Measurements from ENCODE around the gene IL12RB2.
"Not testable (repeated sequence)": the region's sequence is repeated elsewhere in the genome, so short reads cannot be mapped to it uniquely, and the experiment has no call there.

Gene IL12RB2

DNA sequence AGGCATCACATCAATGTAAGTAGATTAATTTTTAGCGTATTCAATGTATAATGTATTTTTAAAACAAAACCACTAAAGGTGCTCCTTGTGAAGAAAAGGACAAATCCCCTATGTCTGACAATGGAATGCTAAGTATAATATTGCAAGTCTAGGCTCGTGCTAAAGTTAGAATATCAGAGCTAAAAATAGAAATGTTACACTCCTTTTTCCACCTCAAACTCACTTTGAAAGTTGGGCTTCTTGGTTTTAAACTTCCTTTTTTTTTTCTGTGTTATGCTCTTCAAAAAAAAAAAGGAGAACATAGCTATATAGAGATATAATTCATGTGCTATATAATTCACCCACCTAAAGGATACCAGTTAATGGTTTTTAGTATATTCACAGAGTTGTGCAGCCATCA lies 126.2 kb downstream of the IL12RB2 start:
- DNase-seq = no peak

DNA sequence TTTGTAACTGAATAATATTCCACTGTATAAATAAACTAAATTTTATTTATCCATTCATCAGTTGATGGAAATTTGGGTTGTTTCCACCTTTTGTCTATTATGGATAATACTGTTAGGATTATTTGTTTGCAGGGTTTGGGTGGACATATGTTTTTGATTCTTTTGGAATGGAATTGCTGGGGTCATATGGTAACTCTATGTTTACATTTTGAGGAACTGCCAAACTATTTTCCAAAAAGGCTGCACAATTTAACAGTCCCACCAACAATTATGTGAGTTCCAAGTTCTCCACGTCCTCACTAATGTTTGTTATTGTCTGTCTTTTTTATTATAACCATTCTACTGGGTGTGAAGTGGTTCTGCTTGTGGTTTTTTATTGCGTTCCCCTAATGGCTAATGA lies 126.8 kb downstream of the IL12RB2 start:
- DNase-seq = no peak

DNA sequence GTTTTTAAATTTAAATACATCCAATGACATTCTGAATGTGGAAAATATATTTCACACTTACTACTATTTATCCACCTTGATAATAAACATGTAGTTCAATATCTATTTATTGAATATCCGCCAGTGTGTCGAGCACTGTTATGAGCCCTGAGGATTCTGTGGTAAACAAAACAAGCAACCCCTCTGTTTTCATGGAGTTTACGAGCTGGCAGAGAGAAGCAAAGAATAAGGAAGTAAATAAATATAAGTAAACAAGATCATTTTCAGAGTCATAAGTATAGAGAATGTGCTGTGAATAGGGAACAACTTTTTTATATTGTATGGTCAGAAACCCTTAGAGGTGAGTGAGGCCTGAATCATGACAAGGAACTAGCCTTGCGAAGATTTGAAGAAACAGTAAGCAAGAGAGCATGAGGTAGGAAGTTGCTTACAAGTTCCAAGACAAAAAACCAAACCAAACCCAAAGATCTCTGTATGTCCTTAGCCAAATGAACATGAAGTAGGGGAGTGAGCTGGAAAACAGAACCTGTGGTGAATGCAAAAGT lies 128.9 kb downstream of the IL12RB2 start:
- no peak for DNase-seq

DNA sequence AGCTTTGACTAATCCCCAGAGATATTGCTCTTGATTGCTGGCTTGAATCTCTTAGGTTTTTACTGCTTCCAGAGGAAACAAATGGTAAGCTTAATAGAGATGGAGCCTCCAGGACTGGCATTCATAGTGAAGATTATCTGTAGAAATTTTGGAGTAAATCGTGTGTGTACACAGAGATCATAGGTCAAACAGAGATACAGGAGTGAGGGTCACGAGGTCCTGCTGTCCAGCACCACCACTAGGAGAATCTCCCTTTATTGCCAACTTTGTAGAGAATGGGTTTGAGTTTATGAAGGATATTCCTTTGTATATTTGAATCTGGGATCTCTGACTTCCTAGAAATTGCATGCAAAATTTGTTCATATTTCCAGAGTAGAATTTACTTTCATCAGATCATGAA lies 130.3 kb downstream of the IL12RB2 start:
- DNase-seq = no peak

DNA sequence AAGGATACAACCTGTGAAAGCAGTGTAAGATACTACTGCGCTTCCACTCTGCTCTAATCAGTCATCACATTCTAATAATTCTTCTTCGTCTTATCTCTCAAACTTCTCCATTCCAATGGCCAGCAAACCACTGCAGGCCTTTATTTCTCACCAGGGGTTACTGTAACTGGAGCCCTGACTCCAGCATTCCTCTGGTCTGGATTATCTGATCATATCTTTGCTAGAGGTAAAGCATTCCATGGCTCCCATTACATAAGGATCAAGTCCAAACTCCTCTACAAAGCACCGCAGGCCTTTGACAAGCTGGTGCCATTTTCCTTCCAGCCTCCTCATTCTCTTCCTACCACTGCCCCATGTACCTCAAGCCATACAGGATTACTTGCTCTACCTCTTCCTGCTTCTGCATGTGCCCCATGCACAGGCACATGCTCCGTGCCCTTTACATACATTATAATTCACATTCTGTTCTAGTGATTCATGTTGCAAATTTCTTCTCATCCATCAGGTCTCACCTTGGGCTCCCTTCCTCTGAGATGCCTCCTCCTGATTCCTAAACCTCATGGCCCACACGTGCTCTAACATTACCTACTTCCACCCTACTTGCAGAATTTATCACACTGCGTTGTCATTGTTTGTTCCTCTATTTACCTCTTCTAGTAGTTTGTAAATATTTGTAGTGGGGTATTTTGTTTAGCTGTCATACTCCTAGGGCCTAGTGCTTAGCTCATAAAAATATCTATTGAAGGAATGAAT lies 131.8 kb downstream of the IL12RB2 start:
- no peak for DNase-seq

DNA sequence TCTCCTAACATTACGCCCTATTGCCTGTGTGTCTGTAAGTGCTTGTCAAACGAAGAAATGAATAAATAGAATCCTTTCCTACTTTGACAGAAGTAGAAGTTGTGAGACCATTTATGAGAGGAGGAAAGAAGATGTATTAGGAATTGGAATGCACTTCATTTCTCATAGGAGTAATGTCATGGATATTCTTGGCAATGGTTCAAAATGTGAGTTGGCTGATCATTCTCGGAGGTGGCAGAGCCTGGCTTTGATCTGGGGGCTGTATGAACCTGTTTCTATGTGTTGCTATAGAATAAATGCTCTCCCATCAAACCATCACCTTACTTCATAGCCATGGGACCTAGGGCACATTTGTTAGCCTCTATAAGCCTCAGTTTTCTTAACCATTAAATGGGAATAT lies 132.7 kb downstream of the IL12RB2 start:
- no peak for DNase-seq

DNA sequence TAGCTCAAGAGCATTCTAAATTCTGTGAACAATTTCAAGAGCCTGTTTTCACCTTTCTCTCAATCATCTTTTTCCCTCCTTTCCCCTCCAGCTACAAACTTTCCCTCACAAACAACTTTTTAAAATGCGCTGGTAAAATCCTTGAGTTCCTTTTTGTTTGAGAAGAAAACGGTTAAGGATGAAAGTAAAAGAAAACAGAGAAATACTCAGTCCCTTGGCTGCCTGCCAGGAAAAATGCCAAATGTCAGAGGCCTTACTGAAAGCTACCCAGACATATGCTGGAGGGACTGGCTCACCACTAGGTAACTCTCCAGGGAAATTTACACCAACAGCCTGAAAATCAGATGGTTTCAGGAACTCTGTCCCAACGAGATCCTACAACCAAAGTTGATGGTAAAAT lies 133.5 kb downstream of the IL12RB2 start:
- DNase-seq = peak; percentile 58

DNA sequence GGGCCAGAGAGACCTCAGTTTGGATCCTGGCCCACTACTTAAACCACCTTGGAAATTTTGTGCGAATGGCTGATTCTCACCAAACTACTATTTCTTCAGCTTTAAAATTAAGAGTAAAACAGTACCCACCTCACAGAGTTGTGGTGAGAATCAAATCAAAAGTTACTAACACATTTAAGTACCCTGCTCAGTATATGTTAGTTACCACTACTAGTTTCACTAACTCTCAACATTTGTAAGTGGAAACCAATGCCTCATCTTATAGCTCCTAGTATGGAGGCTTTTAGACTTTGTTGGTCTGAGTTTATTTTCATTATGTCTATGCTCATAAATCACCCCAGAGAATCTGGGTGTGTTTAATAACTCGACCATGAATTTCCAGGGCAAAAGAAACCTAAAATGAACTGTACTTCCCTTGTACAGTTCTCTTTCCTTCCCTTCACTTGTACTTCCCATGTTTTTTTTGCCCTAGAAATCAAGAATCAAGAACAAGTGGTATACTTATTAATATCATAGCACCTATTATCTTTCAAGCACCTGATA lies 134.1 kb downstream of the IL12RB2 start:
- DNase-seq = no peak

DNA sequence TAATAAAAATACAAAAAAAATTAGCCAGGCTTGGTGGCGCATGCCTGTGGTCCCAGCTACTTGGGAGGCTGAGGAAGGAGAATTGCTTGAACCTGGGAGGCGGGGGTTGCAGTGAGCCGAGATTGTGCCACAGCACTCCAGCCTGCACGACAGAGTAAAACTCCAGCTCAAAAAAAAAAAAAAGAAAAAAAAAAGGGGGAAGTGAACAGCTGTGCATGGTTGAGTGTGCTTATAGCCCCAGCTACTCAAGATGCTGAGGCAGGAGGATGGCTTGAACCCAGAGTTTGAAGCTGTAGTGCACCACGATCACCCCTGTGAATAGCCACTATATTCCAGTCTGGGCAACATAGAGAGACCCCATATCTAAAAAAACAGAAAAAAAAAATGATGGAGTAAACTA lies 138.3 kb downstream of the IL12RB2 start:
- DNase-seq = not testable (repeated sequence)

All from stimulated activated CD8-positive, alpha-beta memory T cell treated with anti-CD3 and anti-CD28 coated beads, Interleukin-4, amount 100 ng/mL, for 48 hours (primary cell).